ENCODE results near the gene PHF12.
"Not testable (repeated sequence)": the region's sequence is repeated elsewhere in the genome, so short reads cannot be mapped to it uniquely, and the experiment has no call there.

The PHF12 gene

GRCh38 chr17:28908640-28909167 lies 42.6 kb downstream of the PHF12 start:
- TF ChIP-seq, protein P1, sequence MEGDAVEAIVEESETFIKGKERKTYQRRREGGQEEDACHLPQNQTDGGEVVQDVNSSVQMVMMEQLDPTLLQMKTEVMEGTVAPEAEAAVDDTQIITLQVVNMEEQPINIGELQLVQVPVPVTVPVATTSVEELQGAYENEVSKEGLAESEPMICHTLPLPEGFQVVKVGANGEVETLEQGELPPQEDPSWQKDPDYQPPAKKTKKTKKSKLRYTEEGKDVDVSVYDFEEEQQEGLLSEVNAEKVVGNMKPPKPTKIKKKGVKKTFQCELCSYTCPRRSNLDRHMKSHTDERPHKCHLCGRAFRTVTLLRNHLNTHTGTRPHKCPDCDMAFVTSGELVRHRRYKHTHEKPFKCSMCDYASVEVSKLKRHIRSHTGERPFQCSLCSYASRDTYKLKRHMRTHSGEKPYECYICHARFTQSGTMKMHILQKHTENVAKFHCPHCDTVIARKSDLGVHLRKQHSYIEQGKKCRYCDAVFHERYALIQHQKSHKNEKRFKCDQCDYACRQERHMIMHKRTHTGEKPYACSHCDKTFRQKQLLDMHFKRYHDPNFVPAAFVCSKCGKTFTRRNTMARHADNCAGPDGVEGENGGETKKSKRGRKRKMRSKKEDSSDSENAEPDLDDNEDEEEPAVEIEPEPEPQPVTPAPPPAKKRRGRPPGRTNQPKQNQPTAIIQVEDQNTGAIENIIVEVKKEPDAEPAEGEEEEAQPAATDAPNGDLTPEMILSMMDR (IDR thresholded peaks at IDR 0.05; ENCODE audit: low read depth, low read length) = no peak
- no peak overlapping the region for H3K4me3 ChIP-seq (ENCODE audit: low read depth, low read length)

DNA sequence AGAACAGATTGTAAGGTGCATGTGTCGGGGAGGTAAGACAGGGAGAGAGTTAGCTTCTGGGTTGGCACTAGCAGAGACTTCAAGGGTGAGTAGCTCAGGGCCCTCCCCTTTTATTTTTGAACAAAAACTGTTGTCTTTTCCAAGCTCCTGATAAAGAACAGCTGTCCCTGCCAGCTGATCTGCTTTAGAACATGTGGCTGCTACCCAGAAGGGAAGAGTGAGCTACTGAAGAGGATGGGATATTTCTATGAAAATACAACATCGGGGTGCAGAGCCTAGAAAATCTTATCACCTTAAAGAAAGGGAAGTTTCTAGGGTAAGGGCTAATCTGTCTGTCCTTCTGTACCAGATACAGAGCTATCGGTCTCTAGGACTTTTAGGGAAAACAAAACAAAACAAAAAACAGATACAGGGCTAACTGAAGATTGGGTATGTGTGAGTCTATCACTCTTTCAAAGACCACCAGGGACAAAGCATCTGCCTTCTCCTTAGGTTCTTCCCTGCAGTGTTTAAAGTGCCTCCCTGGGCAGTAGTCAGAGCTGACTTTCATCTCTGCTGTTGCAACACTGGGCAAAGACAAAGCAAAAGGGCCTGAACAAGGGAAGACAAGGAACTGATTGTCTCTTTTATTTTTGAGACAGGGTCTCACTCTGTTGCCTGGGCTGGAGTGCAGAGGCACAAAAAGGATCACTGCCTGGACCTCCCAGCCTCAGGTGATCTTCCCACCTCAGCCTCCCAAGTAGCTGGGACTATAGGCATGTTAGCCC lies 43.4 kb downstream of the PHF12 start:
- no peak overlapping the region for H3K4me3 ChIP-seq (ENCODE audit: low read depth, low read length)
- TF ChIP-seq, protein P1 (IDR thresholded peaks at IDR 0.05; ENCODE audit: low read depth, low read length) = no peak

- H3K4me3 ChIP-seq (ENCODE audit: low read depth, low read length) = no peak overlapping the region
- TF ChIP-seq, protein P1 (IDR thresholded peaks at IDR 0.05; ENCODE audit: low read depth, low read length) = no peak
These were observed 44.4 kb downstream of the PHF12 start for GRCh38 chr17:28906706-28907438.

- TF ChIP-seq, protein P1 (IDR thresholded peaks at IDR 0.05; ENCODE audit: low read depth, low read length) = no peak
- H3K4me3 ChIP-seq (ENCODE audit: low read depth, low read length) = no peak overlapping the region
These were observed 45.0 kb downstream of the PHF12 start for GRCh38 chr17:28906276-28906675.

GRCh38 chr17:28904800-28905199 lies 46.5 kb downstream of the PHF12 start:
- TF ChIP-seq, protein P1 (IDR thresholded peaks at IDR 0.05; ENCODE audit: low read depth, low read length) = no peak
- no peak overlapping the region for H3K4me3 ChIP-seq (ENCODE audit: low read depth, low read length)

DNA sequence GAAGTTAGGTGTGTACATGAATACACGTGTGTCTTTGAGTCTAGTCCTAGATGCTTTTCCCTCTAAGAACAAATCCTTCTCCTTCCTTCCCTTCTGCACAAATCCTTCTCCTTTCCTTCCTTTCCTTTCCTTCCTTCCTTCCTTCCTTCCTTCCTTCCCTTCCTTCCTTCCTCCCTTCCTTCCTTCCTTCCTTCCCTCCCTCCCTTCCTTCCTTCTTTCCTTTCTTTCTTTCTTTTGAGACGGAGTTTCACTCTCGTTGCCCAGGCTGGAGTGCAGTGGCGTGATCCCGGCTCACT lies 47.8 kb downstream of the PHF12 start:
- H3K4me3 ChIP-seq (ENCODE audit: low read depth, low read length) = not testable (repeated sequence)

GRCh38 chr17:28902819-28903545 lies 48.3 kb downstream of the PHF12 start, which contains the start of gene DHRS13:
TSS of gene DHRS13 (minus strand) at chr17:28903079. CDS start at chr17:28902944, 135 bp downstream.
- TF ChIP-seq, protein P1 (IDR thresholded peaks at IDR 0.05; ENCODE audit: low read depth, low read length) = peak; percentile 75
- H3K4me3 ChIP-seq (ENCODE audit: low read depth, low read length) = peak within 1 kb of the TSS; percentile 69

All from WI38 (cell line).